HCT116 (cell line): ENCODE results near the gene AGPAT2. TPM values are rescaled to one million over a fixed set of nuclear protein-coding genes. Genes with fewer than 3 reads are reported as not detected.

ENCODE experiments used
- ATAC-seq: fragments of 200-7000 bp; cut with Tn5 transposase; 2 replicates; pipeline ENCODE4 v1.9.1; 2020; ENCODE audit warnings: mild to moderate bottlenecking, moderate library complexity
- BruUV-seq: library from RNA; stranded (reverse); fragments of 400-500 nt; replicated peaks from 2 replicates; lab custom pipeline; 2021; lab: Mats Ljungman, UMichigan
- CTCF ChIA-PET: fragments of 300-600 bp; sonication (Branson Sonifier 250); formaldehyde crosslinking; loops from one replicate; lab custom pipeline; 2021; ENCODE audit warnings: antibody characterized with exemption; lab: Charles Lee
- POLR2A ChIA-PET: fragments of 300-600, 350-600 bp; sonication (Branson Sonifier 250); formaldehyde crosslinking; loops from one replicate; lab custom pipeline; 2021; ENCODE audit warnings: antibody characterized with exemption; lab: Charles Lee
- RAD21 ChIA-PET, 2 experiments: fragments of 300-600 bp; sonication (Branson Sonifier 250); formaldehyde crosslinking; loops; one replicate each; lab custom pipeline; 2023; ENCODE audit warnings: low total read pairs in 2 of 2; ENCODE audit not compliant: uncharacterized antibody in 2 of 2, unreplicated experiment in 2 of 2, low non-redundant PET in 1 of 2; lab: Charles Lee
- DNase-seq: peaks from one replicate; pipeline ENCODE4 v3.0.0-alpha.2; 2010; ENCODE audit warnings: low read depth, low spot score
- H2AFZ ChIP-seq: fragments of 200-600 bp; shearing (Covaris generic), sonication (generic); 2 replicates; pipeline ENCODE4 v1.6.1; 2017; ENCODE audit warnings: low read depth, mixed run types, mixed read lengths, antibody characterized with exemption, low read length; ENCODE audit not compliant: poor library complexity, severe bottlenecking
- H3K27ac ChIP-seq: 2 replicates; pipeline ENCODE4 v1.5.1; 2012; ENCODE audit warnings: low read depth, low read length
- H3K27me3 ChIP-seq: fragments of 200-600 bp; sonication (generic); 2 replicates; pipeline ENCODE4 v1.6.1; 2016; ENCODE audit warnings: mixed run types, low read length, mixed read lengths; ENCODE audit not compliant: insufficient read depth
- H3K36me3 ChIP-seq, 2 experiments: fragments of 200-500 bp in 1 of 2; fragments of 200-600 bp in 1 of 2; sonication (Bioruptor generic) in 1 of 2; sonication (generic) in 1 of 2; 2 replicates each; pipeline versions ENCODE4 v1.5.1 to v1.6.1; 2014 to 2016; ENCODE audit warnings: low read length in 2 of 2, inconsistent platforms in 1 of 2, mixed read lengths in 1 of 2, mixed run types in 1 of 2; ENCODE audit not compliant: insufficient read depth in 2 of 2, control insufficient read depth in 1 of 2
- H3K4me1 ChIP-seq, 2 experiments: fragments of 200-600 bp in 1 of 2; sonication (generic) in 1 of 2; 2 replicates each; pipeline versions ENCODE4 v1.5.1 to v1.6.1; 2012 to 2017; ENCODE audit warnings: low read length in 2 of 2, inconsistent platforms in 1 of 2, mild to moderate bottlenecking in 1 of 2, mixed read lengths in 1 of 2, mixed run types in 1 of 2, moderate library complexity in 1 of 2; ENCODE audit not compliant: insufficient read depth in 2 of 2, control insufficient read depth in 1 of 2
- H3K4me2 ChIP-seq: fragments of 200-600 bp; sonication (generic); 2 replicates; pipeline ENCODE4 v1.6.1; 2017; ENCODE audit warnings: mixed run types, low read length, mixed read lengths
- H3K4me3 ChIP-seq, 2 experiments: fragments of 200-600 bp in 1 of 2; sonication (generic) in 1 of 2; replicated peaks in 1 of 2; 2 replicates each; pipeline ENCODE4 v1.5.1; 2011 to 2016; ENCODE audit warnings: low read length in 2 of 2, control low read depth in 1 of 2, low read depth in 1 of 2, mild to moderate bottlenecking in 1 of 2, mixed read lengths in 1 of 2, mixed run types in 1 of 2
- H3K79me2 ChIP-seq: fragments of 200-600 bp; sonication (generic); 2 replicates; pipeline ENCODE4 v1.6.1; 2017; ENCODE audit warnings: mild to moderate bottlenecking, mixed run types, low read length, moderate library complexity, mixed read lengths; ENCODE audit not compliant: insufficient read depth
- H3K9ac ChIP-seq: fragments of 200-600 bp; sonication (generic); 2 replicates; pipeline ENCODE4 v1.6.1; 2016; ENCODE audit warnings: low read length, mixed read lengths
- H3K9me2 ChIP-seq: fragments of 200-600 bp; sonication (generic), shearing (Covaris generic); 2 replicates; pipeline ENCODE4 v1.6.1; 2017; ENCODE audit warnings: mixed run types, mild to moderate bottlenecking, moderate library complexity; ENCODE audit not compliant: insufficient read depth
- H3K9me3 ChIP-seq, 2 experiments: fragments of 200-500 bp in 1 of 2; fragments of 200-600 bp in 1 of 2; sonication (Bioruptor generic) in 1 of 2; sonication (generic) in 1 of 2; 2 replicates each; pipeline ENCODE4 v1.6.1; 2014 to 2017; ENCODE audit warnings: low read length in 2 of 2, mixed read lengths in 2 of 2, inconsistent platforms in 1 of 2, low read depth in 1 of 2, mild to moderate bottlenecking in 1 of 2, mixed run types in 1 of 2, moderate library complexity in 1 of 2; ENCODE audit not compliant: control insufficient read depth in 1 of 2, insufficient read depth in 1 of 2
- H4K20me1 ChIP-seq: fragments of 200-600 bp; sonication (generic), shearing (Covaris generic); 2 replicates; pipeline ENCODE4 v1.6.1; 2017; ENCODE audit warnings: mixed run types, mild to moderate bottlenecking, moderate library complexity; ENCODE audit not compliant: insufficient read depth
- ATF3 ChIP-seq: IDR thresholded peaks from 2 replicates; pipeline ENCODE4 v1.6.1; 2012
- CBX3 ChIP-seq: IDR thresholded peaks from 2 replicates; pipeline ENCODE4 v1.6.1; 2012; ENCODE audit warnings: low read depth
- CEBPB ChIP-seq: IDR thresholded peaks from 2 replicates; pipeline ENCODE4 v1.6.1; 2012; ENCODE audit warnings: low read depth
- EGR1 ChIP-seq: IDR thresholded peaks from 2 replicates; pipeline ENCODE4 v1.6.1; 2012; ENCODE audit warnings: low read depth
- ELF1 ChIP-seq: IDR thresholded peaks from 2 replicates; pipeline ENCODE4 v1.6.1; 2012; ENCODE audit warnings: low read depth, borderline replicate concordance
- FOSL1 ChIP-seq: IDR thresholded peaks from 2 replicates; pipeline ENCODE4 v1.6.1; 2012; ENCODE audit warnings: low read depth
- JUND ChIP-seq: IDR thresholded peaks from 2 replicates; pipeline ENCODE4 v1.6.1; 2012
- MAX ChIP-seq: IDR thresholded peaks from 2 replicates; pipeline ENCODE4 v1.6.1; 2012
- POLR2A ChIP-seq: IDR thresholded peaks from 2 replicates; pipeline ENCODE4 v1.7.0; 2011; ENCODE audit warnings: borderline replicate concordance; ENCODE audit not compliant: insufficient read depth, insufficient read length; ENCODE audit errors: extremely low read depth
- POLR2AphosphoS5 ChIP-seq: IDR thresholded peaks from 2 replicates; pipeline ENCODE4 v1.6.1; 2011; ENCODE audit warnings: mild to moderate bottlenecking, low read depth, low read length, moderate library complexity
- RAD21 ChIP-seq: IDR thresholded peaks from 2 replicates; pipeline ENCODE4 v1.6.1; 2012; ENCODE audit warnings: low read depth, mild to moderate bottlenecking
- REST ChIP-seq: IDR thresholded peaks from 2 replicates; pipeline ENCODE4 v1.6.1; 2012; ENCODE audit warnings: low read depth
- SIN3A ChIP-seq: IDR thresholded peaks from 2 replicates; pipeline ENCODE4 v1.6.1; 2012; ENCODE audit warnings: low read depth
- SP1 ChIP-seq: IDR thresholded peaks from 2 replicates; pipeline ENCODE4 v1.6.1; 2012; ENCODE audit warnings: low read depth
- ZFX ChIP-seq: fragments of 450-650 bp; IDR thresholded peaks from 2 replicates; pipeline ENCODE4 v1.6.1; 2017
- ZNF274 ChIP-seq: fragments of 200-500 bp; sonication (Bioruptor generic); IDR thresholded peaks from 2 replicates; pipeline ENCODE4 v1.6.1; 2014; ENCODE audit warnings: mild to moderate bottlenecking, low read depth, low read length, inconsistent platforms
- intact Hi-C: fragments of 100-400 bp; cut with micrococcal nuclease; formaldehyde crosslinking; loops from 2 replicates; pipeline ENCODE4 v1.10.0; 2022
- total RNA-seq: library from RNA; stranded (reverse); gene quantifications from one replicate; pipeline ENCODE4 v1.2.1, GENCODE V29; 2021; ENCODE audit not compliant: unreplicated experiment

Gene AGPAT2
- total RNA-seq, 1 experiment from 2014 or later = 86.0 TPM

GRCh38 chr9:136720251-136720897, 33.1 kb upstream of the AGPAT2 start:
- Histone ChIP-seq H3K27me3 (no peaks in the 10 kb centered on the region), H3K9me2 (no peaks in the 10 kb centered on the region), H2AFZ (no peak overlapping the region), H4K20me1 (peaks cover 21% of the 10 kb centered on the region; the same call in 1 of the 2 replicates), H3K4me1 (peaks cover 0 to 32% of the 10 kb centered on the region in 2 experiments; a peak in 3 of 4 replicates), H3K27ac (no peak overlapping the region), H3K9ac (no peak overlapping the region), H3K9me3 (no peaks in the 10 kb centered on the region), H3K36me3 (peaks cover 14 to 22% of the 10 kb centered on the region in 2 experiments; a peak in 3 of 4 replicates), H3K4me2 (no peak overlapping the region), H3K79me2 (peaks cover 17% of the 10 kb centered on the region), H3K4me3 (no peak overlapping the region)
- ChIA-PET POLR2A (no interaction called here), CTCF (no interaction called here), RAD21 (no interaction called here)
- no TSS peak for BruUV-seq
- intact Hi-C loops = no loop called here
- TF ChIP-seq POLR2AphosphoS5 = no peak
- no peak for TF ChIP-seq MAX
- no peak for TF ChIP-seq SP1
- TF ChIP-seq SIN3A = no peak
- TF ChIP-seq ZFX = no peak
- no peak for TF ChIP-seq RAD21
- TF ChIP-seq ZNF274 = no peak
- ATAC-seq (no peak), DNase-seq (no peak)

GRCh38 chr9:136719195-136719880, 32.1 kb upstream of the AGPAT2 start:
- H3K4me1 ChIP-seq = peaks cover 0 to 29% of the 10 kb centered on the region in 2 experiments; a peak in 2 of 4 replicates
- peaks cover 12% of the 10 kb centered on the region; the same call in 1 of the 2 replicates for H4K20me1 ChIP-seq
- H3K4me3 ChIP-seq = no peak overlapping the region
- no peak for DNase-seq
- no peak overlapping the region for H3K27ac ChIP-seq
- POLR2A ChIA-PET = no interaction called here
- no peaks in the 10 kb centered on the region for H3K9me3 ChIP-seq
- no peak for ATAC-seq
- intact Hi-C loops = no loop called here
- no peaks in the 10 kb centered on the region for H3K9me2 ChIP-seq
- H2AFZ ChIP-seq = no peak overlapping the region
- H3K4me2 ChIP-seq = no peak overlapping the region
- BruUV-seq = no TSS peak
- CTCF ChIA-PET = interaction anchor here (1.0 kb wide), 1 partner anchor 9 kb away, joined by 3 read pairs; no protein-coding TSS in a partner anchor
- RAD21 ChIA-PET = no interaction called here
- H3K36me3 ChIP-seq = peaks cover 8 to 14% of the 10 kb centered on the region in 2 experiments; a peak in 3 of 4 replicates
- H3K79me2 ChIP-seq = peaks cover 8% of the 10 kb centered on the region; the same call in 1 of the 2 replicates
- H3K27me3 ChIP-seq = no peaks in the 10 kb centered on the region
- no peak overlapping the region for H3K9ac ChIP-seq
- TF ChIP-seq RAD21 (no peak), ELF1 (no peak), ZFX (no peak), POLR2A (no peak), FOSL1 (no peak), SP1 (no peak), CEBPB (no peak), CBX3 (no peak), JUND (no peak), MAX (no peak), ATF3 (no peak), EGR1 (no peak), REST (no peak), ZNF274 (no peak)
